Endothelial cell of umbilical vein (primary cell): ENCODE results near the gene OR4C3. TPM values are rescaled to one million over a fixed set of nuclear protein-coding genes. Genes with fewer than 3 reads are reported as not detected.
"Not testable (repeated sequence)": the region's sequence is repeated elsewhere in the genome, so short reads cannot be mapped to it uniquely, and the experiment has no call there.

ENCODE experiments used
- BruUV-seq: library from RNA; stranded (reverse); fragments of 400-500 nt; replicated peaks from 2 replicates; lab custom pipeline; 2021; lab: Mats Ljungman, UMichigan
- CTCF ChIA-PET: fragments of 300-600, 350-600 bp; sonication (Branson Sonifier 250); formaldehyde crosslinking; loops from one replicate; lab custom pipeline; 2021; ENCODE audit warnings: antibody characterized with exemption, inconsistent platforms; lab: Charles Lee
- POLR2A ChIA-PET: fragments of 300-600, 350-600 bp; sonication (Branson Sonifier 250); formaldehyde crosslinking; loops from one replicate; lab custom pipeline; 2021; ENCODE audit warnings: antibody characterized with exemption, inconsistent platforms; lab: Charles Lee
- DNase-seq: peaks from one replicate; pipeline ENCODE4 v3.0.0-alpha.2; 2011; ENCODE audit warnings: low read depth, low spot score
- FAIRE-seq: peaks from 2 replicates; lab custom pipeline; 2011; peaks lifted over from hg19 to GRCh38; lab: Jason Lieb, UNC
- H2AFZ ChIP-seq: 2 replicates; pipeline ENCODE4 v1.6.0; 2012; ENCODE audit warnings: low read depth, low read length, control low read depth, inconsistent platforms
- H3K27ac ChIP-seq: 2 replicates; pipeline ENCODE4 v1.5.1; 2011; ENCODE audit warnings: low read depth, mild to moderate bottlenecking, control low read depth, low read length, moderate library complexity; ENCODE audit not compliant: insufficient read depth
- H3K27me3 ChIP-seq, 2 experiments: 2 replicates each; pipeline versions ENCODE4 v1.6.0 to v1.6.1; 2011; ENCODE audit warnings: low read length in 2 of 2, mixed read lengths in 1 of 2; ENCODE audit not compliant: control insufficient read depth in 2 of 2, insufficient read depth in 2 of 2
- H3K36me3 ChIP-seq, 2 experiments: 2 replicates in 1 of 2; 3 replicates in 1 of 2; pipeline ENCODE4 v1.5.1; 2011; ENCODE audit warnings: low read length in 2 of 2, mild to moderate bottlenecking in 1 of 2, moderate library complexity in 1 of 2; ENCODE audit not compliant: control insufficient read depth in 2 of 2, insufficient read depth in 2 of 2; ENCODE audit errors: extremely low read depth in 1 of 2
- H3K4me1 ChIP-seq: 3 replicates; pipeline ENCODE4 v1.5.1; 2011; ENCODE audit warnings: mild to moderate bottlenecking, low read length; ENCODE audit not compliant: control insufficient read depth, insufficient read depth; ENCODE audit errors: extremely low read depth
- H3K4me2 ChIP-seq: 2 replicates; pipeline ENCODE4 v1.6.1; 2011; ENCODE audit warnings: low read length, control low read depth, mixed read lengths; ENCODE audit not compliant: insufficient read depth
- H3K4me3 ChIP-seq, 3 experiments: fragments of 200-600 bp in 1 of 3; sonication (generic), shearing (Covaris generic) in 1 of 3; replicated peaks in 1 of 3; 2 replicates each; pipeline ENCODE4 v1.5.1; 2011 to 2016; ENCODE audit warnings: control low read depth in 3 of 3, low read length in 3 of 3, mild to moderate bottlenecking in 2 of 3, inconsistent platforms in 1 of 3, low read depth in 1 of 3, moderate library complexity in 1 of 3; ENCODE audit not compliant: insufficient read depth in 1 of 3
- H3K79me2 ChIP-seq: 2 replicates; pipeline ENCODE4 v1.6.0; 2012; ENCODE audit warnings: low read length, inconsistent platforms; ENCODE audit not compliant: control insufficient read depth, insufficient read depth
- H3K9ac ChIP-seq: replicated peaks from 2 replicates; pipeline ENCODE3; 2011; ENCODE audit warnings: low read length, control low read depth; ENCODE audit not compliant: insufficient read depth; ENCODE audit errors: extremely low read depth
- H3K9me1 ChIP-seq: replicated peaks from 3 replicates; pipeline ENCODE4 v1.6.0; 2011; ENCODE audit warnings: mild to moderate bottlenecking, low read length; ENCODE audit not compliant: control insufficient read depth, insufficient read depth; ENCODE audit errors: extremely low read depth
- H3K9me3 ChIP-seq: replicated peaks from 2 replicates; pipeline ENCODE4 v1.5.1; 2012; ENCODE audit warnings: low read length, inconsistent platforms; ENCODE audit not compliant: control insufficient read depth, insufficient read depth
- H4K20me1 ChIP-seq: replicated peaks from 2 replicates; pipeline ENCODE3; 2011; ENCODE audit warnings: mild to moderate bottlenecking, low read length; ENCODE audit not compliant: control insufficient read depth, insufficient read depth; ENCODE audit errors: extremely low read depth
- CTCF ChIP-seq, 2 donors: IDR thresholded peaks; 1 replicate in 1 of 2; 2 replicates in 1 of 2; pipeline ENCODE4 v1.5.1; 2011; ENCODE audit warnings: low read length in 2 of 2, mild to moderate bottlenecking in 2 of 2, moderate library complexity in 2 of 2, control low read depth in 1 of 2, inconsistent platforms in 1 of 2, low read depth in 1 of 2; ENCODE audit not compliant: insufficient read depth in 1 of 2; ENCODE audit errors: extremely low read depth in 1 of 2
- EZH2 ChIP-seq: IDR thresholded peaks from 2 replicates; pipeline ENCODE4 v1.6.1; 2012; ENCODE audit warnings: borderline replicate concordance, low read depth, mild to moderate bottlenecking, moderate library complexity, low read length, inconsistent platforms; ENCODE audit not compliant: severe bottlenecking
- FOS ChIP-seq: IDR thresholded peaks from 2 replicates; pipeline ENCODE4 v1.6.1; 2011; ENCODE audit warnings: mild to moderate bottlenecking, low read length, moderate library complexity, borderline replicate concordance; ENCODE audit not compliant: insufficient read depth
- GATA2 ChIP-seq: IDR thresholded peaks from 2 replicates; pipeline ENCODE4 v1.7.0; 2011; ENCODE audit warnings: low read depth, mild to moderate bottlenecking, moderate library complexity, mixed read lengths, low read length; ENCODE audit not compliant: insufficient read length, insufficient read depth
- JUN ChIP-seq: IDR thresholded peaks from 2 replicates; pipeline ENCODE4 v1.6.1; 2011; ENCODE audit warnings: borderline replicate concordance, low read depth; ENCODE audit not compliant: insufficient read length, insufficient read depth
- MAX ChIP-seq: IDR thresholded peaks from 2 replicates; pipeline ENCODE4 v1.6.1; 2011; ENCODE audit not compliant: insufficient read depth, insufficient read length
- MYC ChIP-seq: IDR thresholded peaks from one replicate; pipeline ENCODE4 v1.6.1; 2011; ENCODE audit warnings: mild to moderate bottlenecking, low read depth, low read length
- POLR2A ChIP-seq: IDR thresholded peaks from 2 replicates; pipeline ENCODE4 v1.6.1; 2012; ENCODE audit warnings: low read depth, mild to moderate bottlenecking, control low read depth, low read length
- POLR2AphosphoS5 ChIP-seq: IDR thresholded peaks from 2 replicates; pipeline ENCODE4 v1.6.1; 2012; ENCODE audit warnings: low read depth, mild to moderate bottlenecking, control low read depth, low read length, moderate library complexity; ENCODE audit not compliant: insufficient read depth
- dilution Hi-C: fragments of 300-500 bp; cut with MboI; formaldehyde crosslinking; loops from one replicate; pipeline ENCODE4 v1.15.0; 2019; ENCODE audit warnings: low sequenced_read_pairs; ENCODE audit not compliant: extremely low pct_ligation_motif_present
- intact Hi-C: fragments of 100-400 bp; cut with micrococcal nuclease; formaldehyde crosslinking; loops from one replicate; pipeline ENCODE4 v1.10.0; 2022
- polyA plus RNA-seq, 4 experiments: library from polyadenylated mRNA; depleted of rRNA in 3 of 4; stranded (reverse) in 3 of 4; unstranded in 1 of 4; fragments of >200 nt; gene quantifications; 2 replicates each; pipeline versions ENCODE4 v1.2.1 to v1.2.3, GENCODE V29; 2011 to 2012; ENCODE audit warnings: missing spikeins in 1 of 4
- total RNA-seq: library from RNA; stranded (reverse); gene quantifications from 2 replicates; pipeline ENCODE4 v1.2.3, GENCODE V29; 2021

Gene OR4C3
- total and polyA plus RNA-seq, 2 donors (not counting 3 experiments of a cell fraction or from before 2014, with no cell fraction given), result not detected

- no peak overlapping the region for H2AFZ ChIP-seq
- H3K4me1 ChIP-seq, result no peaks in the 10 kb centered on the region
- no peak for TF ChIP-seq FOS
- no peak for TF ChIP-seq MAX
- no peak for TF ChIP-seq POLR2A
- no peak for TF ChIP-seq MYC
- no peak for TF ChIP-seq CTCF (IDR thresholded peaks at IDR 0.05; ENCODE audit: extremely low read depth in 1 of 2, insufficient read depth in 1 of 2, low read depth in 1 of 2, low read length in 2 of 2)
- no peak for TF ChIP-seq JUN
- TF ChIP-seq POLR2AphosphoS5, result no peak
- TF ChIP-seq GATA2, result no peak
- no peak for TF ChIP-seq EZH2
- H3K9ac ChIP-seq, result no peak overlapping the region
- no peak overlapping the region for H3K4me3 ChIP-seq
- dilution Hi-C loops (no loop called here), intact Hi-C loops (no loop called here)
- H4K20me1 ChIP-seq, result no peaks in the 10 kb centered on the region
- H3K36me3 ChIP-seq, result no peaks in the 10 kb centered on the region
- H3K9me3 ChIP-seq, result peaks cover 2% of the 10 kb centered on the region
- H3K27ac ChIP-seq, result no peak overlapping the region
- no peak for FAIRE-seq
- BruUV-seq, result no TSS peak
- no peaks in the 10 kb centered on the region for H3K9me1 ChIP-seq
- POLR2A ChIA-PET, result no interaction called here
- no peaks in the 10 kb centered on the region for H3K79me2 ChIP-seq
- no peak overlapping the region for H3K4me2 ChIP-seq
- CTCF ChIA-PET, result no interaction called here
- no peaks in the 10 kb centered on the region for H3K27me3 ChIP-seq
- DNase-seq, result no peak
Observed at GRCh38 chr11:48341466-48341865, 16.7 kb downstream of the OR4C3 start.

- intact Hi-C loops, H3K27ac ChIP-seq, H3K9me1 ChIP-seq, H3K9ac ChIP-seq, H3K4me2 ChIP-seq, H3K79me2 ChIP-seq, CTCF ChIA-PET, H3K9me3 ChIP-seq, H3K4me3 ChIP-seq, dilution Hi-C loops, FAIRE-seq, POLR2A ChIA-PET, H4K20me1 ChIP-seq, H3K36me3 ChIP-seq, H3K27me3 ChIP-seq, BruUV-seq, DNase-seq, H2AFZ ChIP-seq, H3K4me1 ChIP-seq: not testable (repeated sequence)
Observed at GRCh38 chr11:48342505-48342904, 17.8 kb downstream of the OR4C3 start.

GRCh38 chr11:48346286-48346685, 21.6 kb downstream of the OR4C3 start:
- POLR2A ChIA-PET, H3K79me2 ChIP-seq, BruUV-seq, H3K36me3 ChIP-seq, DNase-seq, H3K27me3 ChIP-seq, CTCF ChIA-PET, H3K9me3 ChIP-seq, H2AFZ ChIP-seq, H3K4me2 ChIP-seq, FAIRE-seq, H3K9ac ChIP-seq, H3K9me1 ChIP-seq, H4K20me1 ChIP-seq, H3K4me1 ChIP-seq, H3K27ac ChIP-seq, dilution Hi-C loops, H3K4me3 ChIP-seq, intact Hi-C loops: not testable (repeated sequence)
